HG03565 (cell line): ENCODE data around the gene PPP3CA.
A peak's percentile ranks its signal among the peaks of the same experiment; 100 is the strongest.
"Not testable (repeated sequence)": the region's sequence is repeated elsewhere in the genome, so short reads cannot be mapped to it uniquely, and the experiment has no call there.

Experiments used
- ATAC-seq: cut with Tn5 transposase; IDR thresholded peaks from one replicate; pipeline ENCODE4 v1.9.1; 2021; ENCODE audit warnings: mild to moderate bottlenecking, moderate library complexity; ENCODE audit not compliant: unreplicated experiment

Gene PPP3CA

GRCh38 chr4:101258883-101259282 lies 88.4 kb downstream of the PPP3CA start:
- ATAC-seq = no peak

DNA sequence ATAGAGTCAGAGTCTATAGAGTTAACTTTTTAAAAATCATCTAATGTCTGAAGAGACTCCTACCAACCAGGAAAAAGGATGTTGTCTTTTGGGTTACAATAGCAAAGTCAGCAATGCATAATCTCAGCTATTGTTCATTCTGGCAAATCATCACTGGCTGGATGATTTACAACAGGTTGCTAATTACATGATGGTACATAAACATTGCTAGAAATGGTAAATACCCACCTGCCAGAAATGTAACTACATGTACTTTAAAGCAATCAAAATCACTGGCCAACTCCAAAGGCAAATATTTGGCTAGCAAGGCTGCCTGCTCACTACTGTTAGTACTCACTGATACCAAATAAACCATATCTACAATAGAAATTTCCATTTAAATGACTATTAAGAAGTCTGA lies 91.1 kb downstream of the PPP3CA start:
- ATAC-seq = no peak

GRCh38 chr4:101254776-101255175 lies 92.5 kb downstream of the PPP3CA start:
- ATAC-seq = no peak

- ATAC-seq = no peak
These were observed 94.2 kb downstream of the PPP3CA start for GRCh38 chr4:101253121-101253520.

DNA sequence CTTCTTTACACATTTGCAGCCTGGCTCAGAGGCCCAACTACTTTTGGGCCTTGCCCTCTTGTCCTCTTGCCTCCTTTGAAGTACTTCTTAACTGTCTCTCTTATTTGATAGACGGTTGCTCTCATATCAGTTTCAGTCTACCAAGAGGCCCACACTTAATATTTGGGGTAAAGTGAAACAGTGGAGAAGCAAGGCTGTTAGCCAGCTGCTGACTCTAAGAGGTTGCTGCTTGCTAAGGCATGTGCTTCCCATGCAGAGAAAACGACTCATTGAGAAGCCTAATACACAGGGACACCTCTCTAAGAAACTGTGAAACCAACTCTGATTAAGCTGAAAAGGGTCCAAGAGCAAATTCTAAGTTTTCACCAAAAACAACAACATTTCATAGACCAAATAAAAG lies 94.6 kb downstream of the PPP3CA start:
- peak; percentile 68 for ATAC-seq

DNA sequence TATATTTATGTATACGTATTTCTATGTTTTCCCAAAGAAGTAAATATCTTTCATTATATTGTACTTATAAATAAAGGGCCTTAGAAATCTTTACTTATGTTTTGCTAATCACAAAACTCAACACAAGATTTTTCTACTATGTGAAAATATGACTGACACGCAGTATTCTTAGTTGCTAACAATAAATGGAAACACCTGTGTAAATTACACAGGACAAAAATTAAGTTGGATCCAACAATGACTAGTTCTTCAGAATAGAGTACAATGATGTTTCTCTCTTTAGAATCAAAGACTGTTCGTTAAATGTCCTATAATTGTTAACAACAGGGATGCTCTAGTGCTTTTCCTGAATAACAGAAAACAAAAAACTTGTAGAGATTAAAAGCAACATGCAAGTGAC lies 96.1 kb downstream of the PPP3CA start:
- no peak for ATAC-seq

GRCh38 chr4:101244349-101244748 lies 103.0 kb downstream of the PPP3CA start:
- ATAC-seq = no peak

- ATAC-seq = no peak
These were observed 104.9 kb downstream of the PPP3CA start for GRCh38 chr4:101242441-101242840.

GRCh38 chr4:101240099-101240498 lies 107.2 kb downstream of the PPP3CA start:
- ATAC-seq = no peak

- no peak for ATAC-seq
These were observed 107.7 kb downstream of the PPP3CA start for GRCh38 chr4:101239665-101240064.

DNA sequence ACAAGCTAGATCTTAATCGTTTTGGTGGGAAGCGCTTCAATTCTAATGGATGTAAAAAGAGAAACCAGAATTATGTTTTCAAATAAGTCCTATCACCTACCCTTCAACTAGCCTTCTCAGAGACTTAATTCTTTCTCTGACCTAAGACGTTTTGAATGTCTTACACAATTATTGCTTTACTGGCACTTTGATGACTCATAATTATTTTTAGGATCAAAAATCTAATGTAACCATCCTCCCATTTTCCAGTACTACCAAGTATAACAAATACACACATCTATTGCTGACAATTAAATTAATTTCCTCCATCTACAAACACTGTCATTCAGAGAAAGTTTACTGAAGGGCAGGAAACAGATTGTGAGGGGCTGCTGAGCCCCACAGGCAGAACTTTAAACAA lies 108.6 kb downstream of the PPP3CA start:
- ATAC-seq = no peak

- ATAC-seq = no peak
These were observed 109.6 kb downstream of the PPP3CA start for GRCh38 chr4:101237773-101238172.

DNA sequence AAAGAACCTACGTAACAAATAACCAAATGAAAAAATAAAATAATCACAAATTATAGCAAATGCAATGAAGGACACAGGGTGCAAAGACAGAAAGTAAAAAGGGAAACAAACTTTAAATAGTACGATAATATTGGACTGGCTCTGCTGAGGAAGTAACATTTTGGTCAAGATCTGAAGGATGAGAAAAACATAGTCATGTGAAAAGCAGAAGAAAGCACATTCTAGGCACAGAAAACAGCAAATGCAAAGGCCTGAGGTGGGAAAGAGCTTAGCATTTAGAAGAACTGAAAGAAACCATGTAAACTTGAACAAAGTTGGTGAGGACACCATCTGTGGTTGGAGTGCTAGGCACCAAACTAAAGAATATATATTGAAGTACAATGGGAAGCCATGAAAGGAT lies 111.2 kb downstream of the PPP3CA start:
- ATAC-seq = no peak

GRCh38 chr4:101234141-101234540 lies 113.2 kb downstream of the PPP3CA start:
- not testable (repeated sequence) for ATAC-seq

- no peak for ATAC-seq
These were observed 115.1 kb downstream of the PPP3CA start for GRCh38 chr4:101232074-101232776.

DNA sequence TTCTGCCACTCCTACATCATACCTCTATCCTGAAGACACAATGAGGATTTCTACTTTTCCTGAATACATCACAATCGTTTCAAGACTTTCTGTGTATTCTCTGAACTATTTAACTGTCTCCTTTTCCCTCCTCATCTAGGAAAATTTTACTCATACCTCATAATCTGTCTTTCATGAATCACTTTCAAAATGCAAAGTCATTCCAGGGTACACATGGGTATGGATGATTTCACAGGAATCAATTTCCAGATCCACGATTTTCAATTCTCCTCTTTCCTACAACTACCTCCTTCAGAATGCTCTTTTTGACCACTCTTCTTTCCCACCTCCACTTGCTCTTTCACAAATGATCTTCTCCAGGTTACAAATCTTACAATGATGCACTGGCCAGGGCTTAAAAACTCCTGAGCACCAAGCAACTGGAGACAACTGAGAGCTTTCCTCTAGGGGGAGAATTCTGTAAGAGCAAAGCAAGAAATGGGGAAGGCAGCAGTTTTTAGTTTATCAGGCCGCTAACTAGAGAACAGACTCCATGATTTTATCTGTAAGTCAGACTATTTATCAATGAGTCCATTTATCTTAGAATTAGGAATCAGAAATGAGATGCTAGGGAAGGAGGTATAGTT lies 116.4 kb downstream of the PPP3CA start:
- ATAC-seq = no peak

GRCh38 chr4:101229116-101229515 lies 118.2 kb downstream of the PPP3CA start:
- ATAC-seq = no peak

DNA sequence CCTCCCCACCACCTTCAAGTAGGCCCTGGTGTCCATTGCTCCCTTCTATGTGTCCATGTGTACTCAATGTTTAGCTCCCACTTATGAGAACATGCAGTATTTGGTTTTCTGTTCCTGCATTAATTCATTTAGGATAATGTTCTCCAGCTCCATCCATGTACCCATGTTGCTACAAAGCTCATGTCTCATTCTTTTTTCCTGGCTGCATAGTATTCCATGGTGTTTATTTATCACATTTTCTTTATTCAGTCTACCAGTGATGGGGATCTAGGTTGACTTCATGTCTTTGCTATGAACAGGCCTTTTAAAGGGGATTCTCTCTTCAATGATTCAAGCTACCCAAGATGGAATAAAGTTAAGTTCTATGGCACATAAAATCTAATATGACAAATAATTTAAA lies 119.6 kb downstream of the PPP3CA start:
- no peak for ATAC-seq

- no peak for ATAC-seq
These were observed 122.7 kb downstream of the PPP3CA start for GRCh38 chr4:101224358-101225218.

DNA sequence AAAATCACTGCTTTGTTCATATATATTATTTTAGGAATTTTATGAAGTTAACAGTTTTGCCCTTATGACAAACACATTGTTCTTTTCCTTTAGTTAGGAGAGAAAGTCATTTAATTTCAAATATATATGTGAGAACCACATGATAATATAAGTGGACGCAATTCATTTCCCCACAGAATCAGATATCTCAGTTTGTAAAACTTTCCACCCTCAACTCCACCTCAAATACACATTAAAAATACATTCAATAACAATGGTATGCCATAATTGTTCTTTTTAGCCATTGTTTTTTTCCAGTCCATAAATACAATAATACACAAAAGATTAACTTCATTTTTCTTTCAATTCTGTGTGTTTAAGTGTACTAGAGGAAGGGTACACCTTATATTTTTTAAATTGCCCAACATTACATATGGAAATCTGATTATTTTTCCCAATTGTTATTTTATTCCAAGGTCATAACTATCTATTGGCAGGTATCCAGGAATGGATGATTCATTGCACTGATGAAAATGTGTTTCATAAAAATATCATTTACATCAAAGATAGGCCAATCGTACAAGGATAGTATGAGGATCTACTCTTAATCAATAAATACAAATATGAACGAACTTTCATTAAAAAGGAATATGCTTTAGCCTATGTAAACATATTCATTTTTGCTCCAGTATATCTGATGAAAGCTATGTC lies 125.0 kb downstream of the PPP3CA start:
- ATAC-seq = no peak

DNA sequence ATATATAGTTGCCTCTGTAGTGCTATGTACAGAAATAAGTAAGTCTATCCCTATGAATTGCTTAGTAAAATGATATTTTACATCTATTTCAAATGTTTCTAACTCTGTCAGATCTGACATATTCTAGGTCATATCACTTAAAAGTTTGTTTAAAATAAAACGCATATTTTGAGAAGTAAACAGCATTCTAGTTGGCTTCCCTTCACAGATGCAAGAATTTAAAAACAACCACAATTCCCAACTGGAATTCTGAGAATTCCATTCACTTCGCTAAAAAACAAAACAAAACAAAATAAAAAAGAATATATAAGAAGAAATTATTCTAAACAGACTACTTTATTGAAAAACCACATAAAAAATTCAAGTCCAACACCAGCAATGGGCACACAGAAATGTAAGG lies 126.0 kb downstream of the PPP3CA start:
- no peak for ATAC-seq
